ENCODE data around the gene XPOT. TPM values are rescaled to one million over a fixed set of nuclear protein-coding genes. Genes with fewer than 3 reads are reported as not detected.

XPOT gene
- total RNA-seq, 4 donors from 2014 or later, result 54.7 to 85.5 (median 63.6) TPM

DNA sequence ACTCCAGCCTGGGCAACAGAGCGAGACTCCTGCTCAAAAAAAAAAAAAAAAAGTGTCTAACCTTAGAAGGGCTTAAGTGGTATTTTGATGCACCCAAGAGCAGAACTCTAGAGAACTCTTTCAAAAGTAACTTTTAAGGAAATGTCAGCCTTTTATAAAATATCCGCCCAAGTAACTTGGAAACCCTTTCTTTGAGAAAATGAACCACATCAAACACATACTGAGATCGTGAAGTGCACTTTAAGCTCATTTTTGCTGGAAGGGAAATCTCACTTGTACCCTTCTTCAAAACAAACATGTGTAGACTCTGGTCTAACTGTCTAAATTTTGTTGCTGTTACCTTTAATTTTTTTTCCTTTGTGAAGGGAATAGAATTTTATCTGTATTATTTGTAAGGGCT is 19.2 kb upstream of the XPOT start:
- H3K4me1 ChIP-seq, result peaks cover under 1 to 5% of the 10 kb centered on the region in 2 donors
- no peaks in the 10 kb centered on the region for H3K9me3 ChIP-seq
- H3K4me3 ChIP-seq (replicated peaks in 1 of 3), result no peak overlapping the region
- H3K27me3 ChIP-seq, result no peaks in the 10 kb centered on the region
- intact Hi-C loops (cut with DNase I), result no loop called here
- TF ChIP-seq CTCF (IDR thresholded peaks at IDR 0.05), result no peak
- TF ChIP-seq POLR2A (IDR thresholded peaks at IDR 0.05), result no peak
- no peaks in the 10 kb centered on the region for H3K36me3 ChIP-seq
- DNase-seq, result no peak
- 52% methylated on average over 3 of the region's 3 CpGs for WGBS, 2 donors
- H3K27ac ChIP-seq, result no peak overlapping the region

- H3K27ac ChIP-seq, result no peak overlapping the region
- H3K36me3 ChIP-seq, result no peaks in the 10 kb centered on the region
- H3K27me3 ChIP-seq, result no peaks in the 10 kb centered on the region
- whole genome bisulfite sequencing, 2 donors, result 69 to 74% methylated on average over 2 of the region's 2 CpGs
- no peak for TF ChIP-seq CTCF (IDR thresholded peaks at IDR 0.05)
- TF ChIP-seq POLR2A (IDR thresholded peaks at IDR 0.05), result no peak
- intact Hi-C loops (cut with DNase I), result no loop called here
- DNase-seq, result no peak
- H3K4me3 ChIP-seq (replicated peaks in 1 of 3), result no peak overlapping the region
- no peaks in the 10 kb centered on the region for H3K9me3 ChIP-seq
- peaks cover 5 to 9% of the 10 kb centered on the region in 2 donors for H3K4me1 ChIP-seq
These were observed 18.7 kb upstream of the XPOT start for GRCh38 chr12:64385468-64385867.

DNA sequence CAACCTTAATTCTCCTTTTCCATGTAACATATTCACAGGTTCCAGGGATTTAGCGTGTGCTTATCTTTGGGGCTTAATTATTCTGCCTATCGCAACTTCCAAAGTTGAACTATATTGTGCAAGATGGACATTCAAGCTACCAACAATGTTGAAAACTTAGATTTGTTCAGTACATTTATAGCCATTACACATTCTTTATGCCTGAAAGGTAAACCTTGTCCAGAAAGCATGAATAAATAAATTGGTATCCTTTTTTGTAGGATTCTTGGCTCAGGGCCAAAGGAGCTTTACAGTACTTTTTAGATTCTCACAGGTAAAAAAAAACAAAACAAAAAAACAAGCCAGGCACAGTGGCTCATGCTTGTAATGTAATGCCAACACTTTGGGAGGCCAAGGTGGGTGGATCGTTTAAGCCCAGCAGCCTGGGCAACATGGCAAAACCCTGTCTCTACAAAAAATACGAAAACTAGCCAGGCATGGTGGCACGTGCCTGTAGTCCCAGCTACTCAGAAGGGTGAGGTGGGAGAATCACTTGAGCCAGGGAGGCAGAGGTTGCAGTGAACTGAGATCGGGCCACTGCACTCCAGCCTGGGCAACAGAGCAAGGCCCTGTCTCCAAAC is 16.9 kb upstream of the XPOT start:
- peak; percentile 54 to 61 for DNase-seq
- Histone ChIP-seq H3K9me3 (no peaks in the 10 kb centered on the region), H3K4me3 (replicated peaks in 1 of 3) (no peak overlapping the region), H3K27me3 (no peaks in the 10 kb centered on the region), H3K4me1 (peaks cover 8 to 9% of the 10 kb centered on the region in 2 donors), H3K36me3 (no peaks in the 10 kb centered on the region), H3K27ac (no peak overlapping the region)
- WGBS, 2 donors, result 54 to 60% methylated on average over 6 of the region's 6 CpGs
- TF ChIP-seq POLR2A (IDR thresholded peaks at IDR 0.05), result no peak
- intact Hi-C loops (cut with DNase I), result no loop called here

DNA sequence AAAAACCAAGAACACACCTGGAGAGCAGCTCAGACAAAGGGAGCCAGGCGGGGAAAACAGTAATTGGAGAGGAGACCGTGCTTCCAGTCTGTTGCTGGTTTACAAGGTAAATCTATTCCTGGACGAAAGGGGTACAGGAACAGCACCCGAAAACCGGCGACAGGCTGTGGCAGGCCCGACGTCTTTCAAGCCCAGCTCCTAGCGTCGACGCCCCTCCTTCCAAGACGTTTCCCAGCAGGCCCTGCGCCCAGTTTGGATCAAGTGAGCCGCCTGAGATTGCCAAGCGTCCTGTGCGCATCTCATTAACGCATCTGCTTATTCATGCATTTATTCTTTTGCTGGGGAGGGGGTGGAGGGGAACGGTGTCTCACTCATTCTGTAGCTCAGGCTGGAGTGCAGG is 15.0 kb upstream of the XPOT start:
- TF ChIP-seq CTCF (IDR thresholded peaks at IDR 0.05), result no peak
- TF ChIP-seq POLR2A (IDR thresholded peaks at IDR 0.05), result no peak
- Histone ChIP-seq H3K36me3 (no peaks in the 10 kb centered on the region), H3K4me1 (peaks cover 8 to 9% of the 10 kb centered on the region in 2 donors), H3K27ac (no peak overlapping the region), H3K9me3 (no peaks in the 10 kb centered on the region), H3K27me3 (no peaks in the 10 kb centered on the region), H3K4me3 (replicated peaks in 1 of 3) (no peak overlapping the region)
- intact Hi-C loops (cut with DNase I), result no loop called here
- 90 to 91% methylated on average over 18 of the region's 18 CpGs for WGBS, 2 donors
- DNase-seq, result no peak

- 0 to 3% methylated on average over 7 to 8 of the region's 66 CpGs for WGBS, 2 donors
- peak within 1 kb of the TSS in 1 of 3 donors; percentile 30 for H3K4me3 ChIP-seq (replicated peaks in 1 of 3)
These were observed 13.8 kb upstream of the XPOT start, which contains the start of gene C12orf56 for GRCh38 chr12:64390275-64390851. Gene C12orf56 (minus strand): TSS chr12:64390758. CDS start chr12:64390565, 193 bp downstream.

More at GRCh38 chr12:64390275-64390851, 13.8 kb upstream of the XPOT start, which contains the start of gene C12orf56:
- Histone ChIP-seq H3K36me3 (no peaks in the 10 kb centered on the region), H3K27me3 (no peaks in the 10 kb centered on the region), H3K4me1 (peaks cover 8 to 9% of the 10 kb centered on the region in 2 donors), H3K27ac (no peak within 1 kb of the TSS), H3K9me3 (no peaks in the 10 kb centered on the region)
- DNase-seq, result peak; percentile 30 to 38
- intact Hi-C loops (cut with DNase I), result no loop called here
- TF ChIP-seq CTCF (IDR thresholded peaks at IDR 0.05) (no peak), POLR2A (IDR thresholded peaks at IDR 0.05) (no peak)

All from thyroid gland (tissue), 4 donors.